DMS53 (cell line): ENCODE measurements around the gene CPT1B.
"Not testable (repeated sequence)": the region's sequence is repeated elsewhere in the genome, so short reads cannot be mapped to it uniquely, and the experiment has no call there.

Source experiments
- DNase-seq: peaks from one replicate; lab custom pipeline; 2025; lab: John Stamatoyannopoulos, UW

The CPT1B gene

GRCh38 chr22:50545522-50546325 is 32.5 kb downstream of the CPT1B start, which contains the start of gene KLHDC7B:
Gene KLHDC7B, plus strand, starts transcription at chr22:50545899. Its CDS starts 345 bp downstream, at chr22:50546244.
- DNase-seq, result no peak

GRCh38 chr22:50544746-50545253 is 33.4 kb downstream of the CPT1B start:
- peak; percentile 55 for DNase-seq

DNA sequence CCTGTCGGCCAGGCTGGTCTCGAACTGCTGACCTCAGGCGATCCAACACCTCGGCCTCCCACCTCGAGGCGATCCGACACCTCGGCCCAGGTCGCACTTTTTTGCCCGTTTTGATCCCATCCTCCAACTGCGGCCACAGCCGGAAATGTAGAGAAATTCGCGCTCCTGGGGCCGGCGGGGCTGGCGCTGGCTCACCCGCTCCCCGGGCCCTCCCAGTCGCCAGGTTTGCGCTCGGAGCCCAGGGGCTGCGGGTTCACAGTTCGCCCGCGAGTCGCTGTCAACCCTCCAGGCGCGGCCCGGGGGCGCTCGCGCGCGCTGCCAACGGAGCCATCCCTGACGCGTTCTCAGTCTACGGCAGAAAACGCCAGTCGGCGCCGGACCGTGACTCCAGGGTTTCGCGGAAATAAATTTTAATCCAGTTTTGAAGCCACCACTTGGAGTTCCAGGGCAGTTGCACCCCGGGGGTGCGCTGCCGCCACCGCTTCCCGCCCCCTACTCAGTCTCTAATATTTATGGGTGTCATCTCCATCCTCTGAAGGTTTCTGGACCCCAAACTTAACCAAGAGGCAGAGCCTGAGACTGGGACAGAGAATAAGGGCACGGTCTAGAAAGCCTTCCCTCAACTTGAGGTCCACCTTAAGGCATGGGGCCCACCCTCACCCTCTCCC is 34.0 kb downstream of the CPT1B start:
- peak; percentile 91 for DNase-seq

GRCh38 chr22:50542416-50542927 is 35.8 kb downstream of the CPT1B start:
- no peak for DNase-seq

DNA sequence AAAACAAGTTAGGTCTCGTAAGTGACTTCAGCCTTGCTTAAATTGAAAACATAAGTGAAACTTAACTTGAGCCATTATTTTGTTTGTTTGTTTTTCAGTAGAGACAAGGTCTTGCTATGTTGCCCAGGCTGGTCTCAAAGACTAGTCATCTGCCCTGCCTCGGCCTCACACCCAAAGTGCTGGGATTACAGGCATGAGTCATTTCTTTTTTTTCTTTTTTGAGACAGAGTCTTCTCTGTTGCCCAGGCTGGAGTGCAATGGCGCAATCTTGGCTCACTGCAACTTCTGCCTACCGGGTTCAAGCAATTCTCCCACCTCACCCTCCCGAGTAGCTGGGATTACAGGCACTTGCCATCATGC is 36.6 kb downstream of the CPT1B start:
- DNase-seq, result not testable (repeated sequence)

DNA sequence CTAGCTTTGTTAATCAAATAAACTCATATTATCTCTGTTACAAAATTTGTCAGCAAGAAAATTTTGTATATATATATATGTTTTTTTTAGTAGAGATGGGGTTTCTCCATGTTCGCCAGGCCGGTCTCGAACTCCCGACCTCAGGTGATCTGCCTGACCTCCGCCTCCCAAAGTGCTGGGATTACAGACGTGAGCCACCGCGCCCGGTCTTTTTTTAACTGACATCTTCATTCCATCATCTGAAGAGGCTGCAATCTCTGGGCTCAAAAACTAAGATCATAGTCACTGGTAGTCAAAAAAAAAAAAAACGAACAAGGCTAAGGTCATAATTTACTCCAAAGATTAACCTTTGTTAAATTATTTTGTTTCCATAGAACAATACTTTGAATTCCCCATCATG is 37.8 kb downstream of the CPT1B start:
- DNase-seq, result no peak

- DNase-seq, result no peak
Observed at GRCh38 chr22:50537765-50538164, 40.5 kb downstream of the CPT1B start.

DNA sequence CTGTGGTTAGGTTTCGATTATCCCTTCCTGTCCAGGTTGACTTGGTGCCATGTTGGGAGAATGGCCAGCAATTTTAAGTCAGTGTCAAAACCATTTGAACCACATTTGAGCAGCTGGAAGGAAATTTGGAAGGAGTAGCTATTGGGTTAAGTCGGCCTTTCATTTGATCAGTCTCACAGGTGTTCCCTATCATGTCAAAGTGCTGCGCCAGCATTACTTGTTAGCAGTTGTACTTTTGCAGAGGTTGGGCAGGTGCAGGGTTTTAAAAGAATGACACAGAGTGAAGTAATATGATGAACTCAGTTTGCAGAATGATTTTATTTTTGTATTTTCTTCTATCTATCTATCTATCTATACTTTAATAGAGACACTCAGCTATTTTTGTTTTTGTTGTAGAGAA is 42.0 kb downstream of the CPT1B start:
- no peak for DNase-seq

DNA sequence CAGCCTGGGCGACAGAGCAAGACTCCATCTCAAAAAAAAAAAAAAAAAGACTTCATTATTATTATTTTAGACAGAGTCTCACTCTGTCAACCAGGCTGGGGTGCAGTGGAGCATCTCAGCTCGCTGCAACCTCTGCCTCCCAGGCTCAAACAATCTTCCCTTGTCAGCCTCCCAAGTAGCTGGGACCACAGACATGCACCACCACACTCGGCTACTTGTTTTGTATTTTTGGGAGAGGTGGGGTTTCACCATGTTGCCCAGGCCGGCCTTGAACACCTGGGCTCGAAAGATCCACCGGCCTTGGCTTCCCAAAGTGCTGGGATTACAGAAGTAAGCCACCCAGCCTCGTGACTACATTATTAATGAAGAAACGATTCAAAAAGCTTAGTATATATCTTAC is 43.1 kb downstream of the CPT1B start:
- no peak for DNase-seq

DNA sequence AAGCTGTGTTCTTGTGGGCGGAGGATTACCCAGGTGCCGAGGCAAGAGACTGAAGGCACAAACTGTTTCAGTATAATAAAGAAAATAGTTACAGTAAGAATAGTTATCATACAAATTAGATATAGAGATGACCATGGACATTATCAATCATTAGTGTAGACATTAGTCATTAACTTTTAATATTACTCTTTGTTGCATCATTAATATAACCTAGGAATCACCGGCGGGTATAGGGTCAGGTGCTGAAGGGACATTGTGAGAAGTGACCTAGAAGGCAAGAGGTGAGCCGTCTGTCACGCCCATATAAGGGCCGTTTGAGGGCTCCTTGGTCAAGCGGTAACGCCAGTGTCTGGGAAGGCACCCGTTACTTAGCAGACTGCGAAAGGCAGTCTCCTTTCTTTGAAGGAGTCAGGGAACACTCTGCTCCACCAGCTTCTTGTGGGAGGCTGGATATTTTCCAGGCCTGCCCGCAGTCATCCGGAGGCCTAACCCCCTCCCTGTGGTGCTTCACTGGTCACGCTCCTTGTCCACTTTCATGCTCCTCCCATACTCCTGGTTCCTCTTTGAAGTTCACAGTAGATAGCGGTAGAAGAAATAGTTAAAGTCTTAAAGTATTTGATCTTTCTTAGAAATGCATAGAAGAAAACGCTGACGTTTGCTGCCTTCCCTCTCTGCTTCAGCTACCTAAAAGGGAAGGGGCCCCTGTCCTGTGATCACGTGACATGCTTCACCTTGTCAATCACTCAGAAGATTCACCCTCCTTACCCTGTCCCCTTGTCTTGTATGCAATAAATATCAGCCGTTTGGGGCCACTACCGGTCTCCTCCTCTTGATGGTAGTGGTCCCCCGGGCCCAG is 44.1 kb downstream of the CPT1B start:
- peak; percentile 37 for DNase-seq

GRCh38 chr22:50532824-50533796 is 45.1 kb downstream of the CPT1B start:
- no peak for DNase-seq

DNA sequence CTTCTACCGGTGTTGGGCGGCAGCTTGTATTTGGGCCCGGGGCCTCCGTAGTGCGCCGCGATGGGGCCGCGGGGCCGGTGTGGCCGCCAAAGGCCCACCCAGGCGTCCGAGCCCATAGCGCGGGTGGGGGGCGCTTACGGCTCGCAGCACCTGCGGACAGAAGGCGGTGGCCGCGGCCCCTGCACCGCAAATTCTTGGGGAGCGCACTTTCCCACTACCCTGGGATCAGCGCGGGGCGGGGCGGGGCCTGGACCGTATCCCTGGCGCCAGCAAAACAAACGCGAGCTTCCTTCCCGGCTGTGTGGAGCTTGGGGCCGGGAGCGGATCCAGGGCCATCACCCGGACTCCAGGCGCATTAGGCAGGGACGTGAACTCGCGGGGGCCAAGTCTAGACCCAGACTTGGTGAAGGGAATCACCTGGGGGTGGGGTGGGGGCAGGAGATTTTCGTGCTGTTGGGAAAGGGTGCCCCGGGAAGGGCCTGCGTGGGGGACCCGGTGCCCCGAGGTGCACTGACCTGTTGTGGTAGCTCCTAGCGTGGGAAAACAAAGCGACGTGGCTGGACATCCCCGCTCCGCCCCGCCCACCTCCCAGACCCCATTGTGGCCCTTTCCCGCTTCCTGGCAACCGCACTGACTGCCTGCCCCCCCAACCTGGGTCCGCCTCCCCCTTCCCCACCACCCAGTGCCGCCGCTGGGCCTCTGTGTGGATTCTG is 46.1 kb downstream of the CPT1B start:
- peak; percentile 83 for DNase-seq

DNA sequence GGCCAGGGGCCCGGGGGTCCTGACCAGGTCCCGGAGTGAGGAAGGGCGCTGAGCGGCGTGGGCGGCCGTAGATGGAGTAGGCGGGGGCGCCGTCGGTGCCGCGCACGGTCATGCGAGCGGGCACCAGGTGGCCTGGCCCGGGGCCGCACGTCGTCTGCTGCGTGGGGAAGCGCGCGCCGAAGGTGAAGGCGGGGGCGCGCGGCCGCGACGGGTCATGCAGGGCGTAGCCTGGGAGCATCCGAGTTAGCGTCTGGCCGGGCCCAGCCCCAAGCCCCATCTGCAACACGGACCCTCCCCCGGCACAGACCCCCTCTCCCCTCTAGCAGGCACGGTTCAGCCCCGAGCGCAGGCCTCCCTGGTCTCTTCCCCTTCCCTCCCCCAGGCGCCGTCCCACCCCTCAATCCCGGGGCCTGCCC is 46.7 kb downstream of the CPT1B start:
- peak; percentile 91 for DNase-seq

GRCh38 chr22:50530877-50531545 is 47.2 kb downstream of the CPT1B start:
- peak; percentile 92 for DNase-seq

DNA sequence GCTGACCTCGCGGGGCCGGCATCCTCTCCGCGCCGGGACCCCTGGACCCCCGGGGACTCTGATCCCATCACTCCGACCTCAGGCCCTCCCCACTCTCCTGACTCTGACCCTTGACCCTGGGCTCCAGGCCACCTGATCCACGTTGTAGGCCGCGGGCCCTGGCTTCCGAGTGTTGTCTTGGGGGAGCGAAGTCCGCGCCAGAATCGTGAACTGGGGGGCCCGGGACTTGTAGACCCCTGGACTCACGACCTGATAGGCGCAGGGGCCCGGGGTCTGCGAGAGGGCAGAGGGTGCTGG is 47.7 kb downstream of the CPT1B start:
- DNase-seq, result peak; percentile 69

DNA sequence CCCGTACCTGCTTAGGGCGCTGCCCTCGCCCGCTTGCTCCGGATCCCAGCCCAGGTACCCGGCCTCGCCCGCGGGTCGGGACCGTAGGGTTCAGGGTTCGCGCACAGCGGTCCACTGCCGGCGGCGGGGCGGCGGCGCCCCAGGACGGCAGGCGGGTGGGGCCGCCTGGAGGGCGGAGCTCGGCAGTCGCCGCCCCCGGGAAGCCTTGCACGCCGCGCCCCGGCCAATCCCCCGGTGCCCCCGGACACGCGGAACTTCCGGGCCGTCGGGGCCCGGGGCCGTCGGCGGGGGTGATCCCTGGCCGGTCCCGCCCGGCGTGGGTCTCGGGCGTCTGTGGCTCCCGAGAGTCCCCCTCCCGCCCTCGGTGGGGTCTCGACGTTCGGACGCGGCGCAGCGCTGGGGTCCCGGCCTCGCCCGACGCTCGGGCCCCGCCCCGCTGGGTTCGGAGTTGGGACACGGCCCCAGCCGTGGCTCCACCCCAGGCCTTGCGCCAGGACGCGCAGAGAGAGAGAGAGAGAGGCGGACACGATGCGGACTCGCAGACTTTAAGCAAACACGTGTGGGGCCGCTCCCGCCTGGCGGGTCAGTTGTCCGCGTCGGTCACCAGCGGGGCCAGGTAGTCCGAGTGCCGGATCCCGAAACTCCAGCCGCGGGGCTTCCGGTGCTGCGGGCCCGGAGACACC is 48.2 kb downstream of the CPT1B start, which contains the start of gene TYMP:
TYMP (minus strand) TSS at position 116 of the 683 bp plus-strand sequence. CDS start 303 bp downstream, outside the sequence.
- DNase-seq, result peak; percentile 86

DNA sequence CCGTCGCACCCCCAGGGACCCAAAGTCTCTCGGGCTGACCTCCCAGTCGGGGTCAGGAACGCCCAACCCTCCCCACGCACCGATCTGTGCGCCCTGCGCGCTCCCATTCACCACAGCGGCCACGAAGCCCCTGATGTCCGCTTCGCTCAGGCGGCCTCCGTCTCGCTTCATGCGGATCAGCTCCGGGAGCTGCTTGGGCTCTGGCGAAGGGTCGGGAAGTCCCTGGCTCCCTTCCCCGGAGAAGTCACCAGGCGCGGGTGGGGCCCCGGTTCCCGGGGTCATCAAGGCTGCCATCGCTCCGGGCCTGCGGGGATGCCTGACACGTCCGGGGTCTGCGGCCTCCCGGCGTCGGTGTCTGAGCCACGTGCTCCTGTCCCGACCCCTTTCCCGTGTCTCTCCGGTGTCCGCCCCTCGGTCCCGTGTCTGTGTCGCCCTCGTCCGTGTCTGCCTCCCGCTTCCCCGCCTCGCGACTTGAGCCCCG is 48.8 kb downstream of the CPT1B start:
- no peak for DNase-seq

DNA sequence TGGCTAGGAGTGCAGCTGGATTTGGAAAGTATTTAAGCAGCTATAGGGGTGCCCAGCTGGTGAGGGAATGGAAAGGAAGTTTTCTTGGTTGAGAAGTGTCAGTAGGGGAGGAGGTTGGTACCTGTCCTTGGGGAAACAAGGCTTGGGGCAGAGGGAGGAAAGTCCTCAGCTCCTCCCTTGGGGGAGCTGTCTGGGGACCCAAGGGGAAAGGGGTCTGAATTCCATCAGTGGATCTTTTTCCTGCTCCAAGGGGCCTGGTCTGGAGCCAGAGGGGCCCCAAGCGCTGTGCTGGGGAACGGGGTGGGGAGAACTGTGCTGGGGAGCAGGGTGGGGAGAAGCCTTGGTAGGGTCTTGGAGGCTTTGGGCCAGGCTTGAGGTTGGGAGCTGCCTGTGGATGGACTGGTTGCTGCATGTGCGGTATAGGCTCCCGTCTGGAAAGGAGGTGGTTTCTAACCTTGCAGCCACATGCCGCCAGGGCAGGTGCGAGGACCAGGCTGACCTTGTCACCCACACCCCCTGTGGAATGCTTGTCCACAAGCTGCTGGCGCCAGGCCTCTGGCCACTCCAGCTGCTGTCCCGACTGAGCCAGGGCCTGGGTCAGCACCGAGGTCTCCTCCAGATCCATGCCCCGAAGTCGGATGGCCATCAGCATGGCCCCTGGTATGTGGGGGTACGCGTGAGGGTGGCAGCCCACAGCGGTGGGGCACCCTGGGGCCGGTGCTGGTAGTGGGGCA is 49.4 kb downstream of the CPT1B start:
- DNase-seq, result peak; percentile 53
